Measurements from ENCODE around the gene CEP57L1. TPM values are rescaled to one million over a fixed set of nuclear protein-coding genes. Genes with fewer than 3 reads are reported as not detected.

CEP57L1 gene
- total RNA-seq, 1 experiment from 2014 or later, result 8.4 TPM

GRCh38 chr6:109062767-109063352, 32.4 kb upstream of the CEP57L1 start:
- no peak for DNase-seq

More at GRCh38 chr6:109062767-109063352, 32.4 kb upstream of the CEP57L1 start:
- Histone ChIP-seq H3K27ac (ENCODE audit: insufficient read length, low read depth, low read length) (no peak overlapping the region), H3K18ac (ENCODE audit: insufficient read length, low read depth, low read length) (no peak overlapping the region), H2BK12ac (ENCODE audit: insufficient read length, low read depth, low read length) (no peak overlapping the region), H3K4ac (ENCODE audit: low read depth, low read length) (no peak overlapping the region), H4K5ac (ENCODE audit: insufficient read length, low read depth, low read length) (no peak overlapping the region), H2BK120ac (ENCODE audit: low read depth, low read length, poor library complexity, severe bottlenecking) (no peak overlapping the region), H3K9ac (ENCODE audit: extremely low read depth, insufficient read length, low read length) (no peak overlapping the region), H3K23ac (ENCODE audit: insufficient read length, low read depth, low read length) (no peak overlapping the region), H2BK15ac (ENCODE audit: low read depth, low read length) (no peak overlapping the region), H3K9me3 (ENCODE audit: control insufficient read depth, low read depth, low read length) (no peaks in the 10 kb centered on the region), H2AFZ (ENCODE audit: low read length) (no peak overlapping the region), H3K56ac (ENCODE audit: insufficient read length, low read depth, low read length) (no peak overlapping the region), H3K79me1 (ENCODE audit: insufficient read depth, low read depth, low read length, poor library complexity, severe bottlenecking) (no peaks in the 10 kb centered on the region), H3K14ac (ENCODE audit: insufficient read depth, low read length) (no peak overlapping the region), H4K8ac (replicated peaks; ENCODE audit: insufficient read length, low read depth, low read length) (no peak overlapping the region), H4K91ac (ENCODE audit: insufficient read length, low read depth, low read length) (no peak overlapping the region), H2AK5ac (ENCODE audit: insufficient read length, low read length) (no peak overlapping the region), H3K23me2 (ENCODE audit: insufficient read length, low read depth, low read length, poor library complexity, severe bottlenecking) (no peaks in the 10 kb centered on the region), H2BK5ac (ENCODE audit: insufficient read length, low read length) (no peak overlapping the region), H3K4me1 (ENCODE audit: insufficient read depth, low read length) (no peaks in the 10 kb centered on the region), H3K79me2 (ENCODE audit: insufficient read depth, low read length) (no peaks in the 10 kb centered on the region), H2BK20ac (ENCODE audit: low read depth, low read length, poor library complexity, severe bottlenecking) (no peak overlapping the region), H3K27me3 (ENCODE audit: insufficient read depth, low read length) (no peaks in the 10 kb centered on the region), H4K20me1 (ENCODE audit: control insufficient read depth, insufficient read depth, insufficient read length) (no peaks in the 10 kb centered on the region), H3T11ph (ENCODE audit: low read length) (no peak overlapping the region), H3K4me2 (ENCODE audit: insufficient read depth, insufficient read length, low read length) (no peak overlapping the region)
- Mint-ChIP-seq H3K4me1 (peaks cover 6% of the 10 kb centered on the region in 2 experiments), H3K27ac (no peak overlapping the region), H3K4me3 (no peak overlapping the region), H3K27me3 (ENCODE audit: low read depth) (no peaks in the 10 kb centered on the region), H3K9me3 (no peaks in the 10 kb centered on the region), H3K36me3 (ENCODE audit: insufficient read depth in 1 of 3, low read depth in 3 of 3) (no peaks in the 10 kb centered on the region)
- WGBS (ENCODE audit: extremely low coverage, insufficient read length, low lambda C conversion rate), result no CpG with 5 or more reads among the region's 4 CpGs
- no peak for TF ChIP-seq CTCF (conservative IDR thresholded peaks at IDR 0.05)
